ENCODE measurements around the gene QPCTL. TPM values are rescaled to one million over a fixed set of nuclear protein-coding genes. Genes with fewer than 3 reads are reported as not detected.

Gene QPCTL
- total RNA-seq, 2 donors from 2014 or later, result 5.2 to 18.4 TPM

DNA sequence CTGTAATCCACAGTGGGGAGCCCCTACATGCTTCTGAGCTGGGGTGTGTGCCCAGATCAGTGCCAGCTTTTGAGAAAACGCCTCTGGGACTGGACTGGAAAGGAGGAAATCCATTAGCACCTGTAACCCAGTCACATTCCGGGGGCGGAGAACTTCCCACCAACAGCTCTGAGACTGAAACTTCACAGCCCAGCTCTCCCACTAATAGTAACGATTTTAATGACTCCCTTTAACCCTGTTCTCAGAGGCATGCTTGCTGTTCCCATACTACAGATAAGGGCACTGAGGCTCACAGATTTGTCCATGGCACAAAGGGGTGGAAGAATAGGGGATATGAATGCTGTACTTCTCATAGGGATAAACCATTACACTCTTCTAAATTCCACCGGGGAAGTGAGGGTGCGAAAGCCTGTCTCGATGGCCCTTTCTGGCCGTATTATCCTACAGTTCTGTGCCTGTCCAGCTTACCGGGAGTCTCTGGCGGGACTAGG is 37.4 kb downstream of the QPCTL start:
- Histone ChIP-seq H3K4me1 (replicated peaks) (peaks cover 3% of the 10 kb centered on the region), H3K27ac (peak overlapping the region; percentile 77 to 80), H3K27me3 (replicated peaks; ENCODE audit: insufficient read depth) (no peaks in the 10 kb centered on the region), H3K9me3 (no peaks in the 10 kb centered on the region), H3K36me3 (no peaks in the 10 kb centered on the region), H3K4me3 (peak overlapping the region; percentile 69 to 79)
- no peak for TF ChIP-seq CTCF (IDR thresholded peaks at IDR 0.05)
- TF ChIP-seq POLR2A (IDR thresholded peaks at IDR 0.05), result no peak
- no peak for TF ChIP-seq POLR2AphosphoS5 (IDR thresholded peaks at IDR 0.05)
- intact Hi-C loops (cut with DNase I), result no loop called here
- WGBS, result 4% methylated on average over 10 of the region's 10 CpGs
- no peak for DNase-seq (ENCODE audit: low spot score)

- Histone ChIP-seq H3K9me3 (no peaks in the 10 kb centered on the region), H3K4me3 (peak within 1 kb of the TSS; percentile 69 to 79), H3K27me3 (replicated peaks; ENCODE audit: insufficient read depth) (no peaks in the 10 kb centered on the region), H3K4me1 (replicated peaks) (peaks cover 3% of the 10 kb centered on the region), H3K36me3 (no peaks in the 10 kb centered on the region), H3K27ac (peak within 1 kb of the TSS; percentile 77 to 80)
- intact Hi-C loops (cut with DNase I), result no loop called here
- 1% methylated on average over 48 of the region's 48 CpGs for WGBS
- TF ChIP-seq POLR2AphosphoS5 (IDR thresholded peaks at IDR 0.05) (peak; percentile 100), CTCF (IDR thresholded peaks at IDR 0.05) (peak in 2 of 4 experiments; percentile 21 to 31), POLR2A (IDR thresholded peaks at IDR 0.05) (peak; percentile 88)
- peak; percentile 98 for DNase-seq (ENCODE audit: low spot score)
Observed at GRCh38 chr19:45730368-45731288, 38.2 kb downstream of the QPCTL start, which contains the start of gene FBXO46. Gene FBXO46, minus strand, starts transcription at chr19:45730896. Its CDS starts 17,401 bp downstream, at chr19:45713495.

DNA sequence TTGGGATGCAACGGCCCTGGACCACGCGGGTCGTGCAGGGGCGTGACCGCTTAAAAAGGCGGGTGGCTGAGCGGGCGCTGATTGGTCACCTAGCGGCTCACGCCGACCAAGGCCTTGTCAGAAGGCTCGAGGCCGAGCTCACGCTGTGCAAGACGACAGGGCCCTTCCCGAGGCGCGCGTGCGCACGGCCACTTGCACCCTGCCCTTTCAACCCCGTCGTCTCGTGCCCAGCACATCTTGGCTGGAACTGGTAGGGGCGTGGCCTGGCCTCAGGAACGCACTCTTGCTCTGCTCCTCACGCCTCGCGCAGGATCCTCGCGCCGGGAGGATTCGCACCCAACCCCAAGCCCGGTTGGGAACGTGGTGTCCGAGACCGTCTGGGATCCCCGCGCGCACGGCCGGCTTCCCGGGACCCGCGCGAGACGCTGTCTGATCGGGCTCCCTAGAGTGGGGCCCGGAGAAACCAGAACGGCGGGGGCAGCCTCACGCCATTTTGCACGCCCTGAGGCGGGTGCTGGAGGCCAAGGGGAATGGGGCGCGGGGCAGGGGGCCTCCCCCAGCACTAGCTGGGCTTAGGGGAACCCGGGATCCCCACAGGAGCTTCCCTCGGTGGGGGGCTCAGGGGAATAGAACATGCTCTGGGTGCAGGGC is 40.8 kb downstream of the QPCTL start, which contains the start of gene MEIOSIN:
TSS of gene MEIOSIN (plus strand) at position 280 of the 651 bp plus-strand sequence. CDS start 1,938 bp downstream, outside the sequence.
- intact Hi-C loops (cut with DNase I), result no loop called here
- no peak for DNase-seq (ENCODE audit: low spot score)
- 91% methylated on average over 59 of the region's 59 CpGs for WGBS
- TF ChIP-seq POLR2A (IDR thresholded peaks at IDR 0.05), result no peak
- no peak for TF ChIP-seq POLR2AphosphoS5 (IDR thresholded peaks at IDR 0.05)
- no peak for TF ChIP-seq CTCF (IDR thresholded peaks at IDR 0.05)
- Histone ChIP-seq H3K27me3 (replicated peaks; ENCODE audit: insufficient read depth) (no peaks in the 10 kb centered on the region), H3K36me3 (no peaks in the 10 kb centered on the region), H3K4me3 (no peak within 1 kb of the TSS), H3K27ac (no peak within 1 kb of the TSS), H3K9me3 (no peaks in the 10 kb centered on the region), H3K4me1 (replicated peaks) (peaks cover 3% of the 10 kb centered on the region)

- TF ChIP-seq POLR2A (IDR thresholded peaks at IDR 0.05) (no peak), POLR2AphosphoS5 (IDR thresholded peaks at IDR 0.05) (no peak)
- no peaks in the 10 kb centered on the region for H3K9me3 ChIP-seq
- no peaks in the 10 kb centered on the region for H3K36me3 ChIP-seq
- 88% methylated on average over 10 of the region's 10 CpGs for WGBS
- DNase-seq (ENCODE audit: low spot score), result no peak
- no peak overlapping the region for H3K27ac ChIP-seq
- intact Hi-C loops (cut with DNase I), result no loop called here
- H3K4me1 ChIP-seq (replicated peaks), result no peaks in the 10 kb centered on the region
- H3K27me3 ChIP-seq (replicated peaks; ENCODE audit: insufficient read depth), result no peaks in the 10 kb centered on the region
- H3K4me3 ChIP-seq, result no peak overlapping the region
Observed at GRCh38 chr19:45739498-45740439, 47.3 kb downstream of the QPCTL start.

All from prostate gland (tissue), 2 donors.